Measurements from ENCODE around the gene DNER.
A peak's percentile ranks its signal among the peaks of the same experiment; 100 is the strongest.
"Not testable (repeated sequence)": the region's sequence is repeated elsewhere in the genome, so short reads cannot be mapped to it uniquely, and the experiment has no call there.

Gene DNER, protein sequence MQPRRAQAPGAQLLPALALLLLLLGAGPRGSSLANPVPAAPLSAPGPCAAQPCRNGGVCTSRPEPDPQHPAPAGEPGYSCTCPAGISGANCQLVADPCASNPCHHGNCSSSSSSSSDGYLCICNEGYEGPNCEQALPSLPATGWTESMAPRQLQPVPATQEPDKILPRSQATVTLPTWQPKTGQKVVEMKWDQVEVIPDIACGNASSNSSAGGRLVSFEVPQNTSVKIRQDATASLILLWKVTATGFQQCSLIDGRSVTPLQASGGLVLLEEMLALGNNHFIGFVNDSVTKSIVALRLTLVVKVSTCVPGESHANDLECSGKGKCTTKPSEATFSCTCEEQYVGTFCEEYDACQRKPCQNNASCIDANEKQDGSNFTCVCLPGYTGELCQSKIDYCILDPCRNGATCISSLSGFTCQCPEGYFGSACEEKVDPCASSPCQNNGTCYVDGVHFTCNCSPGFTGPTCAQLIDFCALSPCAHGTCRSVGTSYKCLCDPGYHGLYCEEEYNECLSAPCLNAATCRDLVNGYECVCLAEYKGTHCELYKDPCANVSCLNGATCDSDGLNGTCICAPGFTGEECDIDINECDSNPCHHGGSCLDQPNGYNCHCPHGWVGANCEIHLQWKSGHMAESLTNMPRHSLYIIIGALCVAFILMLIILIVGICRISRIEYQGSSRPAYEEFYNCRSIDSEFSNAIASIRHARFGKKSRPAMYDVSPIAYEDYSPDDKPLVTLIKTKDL

DNA sequence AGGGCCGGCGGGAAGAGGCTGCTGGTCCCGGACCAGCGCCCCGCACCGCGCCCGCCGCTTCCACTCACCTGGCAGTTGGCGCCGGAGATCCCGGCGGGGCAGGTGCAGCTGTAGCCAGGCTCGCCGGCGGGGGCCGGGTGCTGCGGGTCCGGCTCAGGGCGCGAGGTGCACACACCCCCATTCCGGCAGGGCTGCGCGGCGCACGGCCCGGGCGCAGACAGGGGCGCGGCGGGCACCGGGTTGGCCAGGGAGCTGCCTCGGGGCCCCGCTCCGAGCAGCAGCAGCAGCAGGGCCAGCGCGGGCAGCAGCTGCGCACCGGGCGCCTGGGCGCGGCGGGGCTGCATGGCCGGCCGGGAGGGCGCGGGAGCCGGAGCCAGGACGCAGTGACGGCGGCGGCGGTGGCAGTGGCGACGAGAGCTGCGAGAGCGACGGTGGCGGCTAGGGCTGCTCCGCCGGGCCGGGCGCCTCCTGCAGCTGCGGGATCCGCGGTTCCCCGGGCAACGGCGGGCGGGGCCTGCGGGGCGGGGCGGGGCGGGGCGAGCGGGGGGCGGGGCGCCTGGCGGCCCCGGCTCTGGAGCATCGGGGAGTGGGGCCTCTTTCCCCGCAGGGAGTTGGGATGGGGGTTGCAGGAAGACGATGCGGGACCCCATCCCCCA lies at the start of gene DNER:
TSS of gene DNER (minus strand) at position 476 of the 656 bp plus-strand sequence. CDS start at position 344, 132 bp downstream.
- DNase-seq: peak; percentile 42

- no peak for DNase-seq
Measured at GRCh38 chr2:229761663-229762062, 47.3 kb upstream of the DNER start.

GRCh38 chr2:229757462-229757861 lies 43.1 kb upstream of the DNER start:
- DNase-seq: not testable (repeated sequence)

- DNase-seq: no peak
Measured at GRCh38 chr2:229752970-229753729, 38.8 kb upstream of the DNER start.

DNA sequence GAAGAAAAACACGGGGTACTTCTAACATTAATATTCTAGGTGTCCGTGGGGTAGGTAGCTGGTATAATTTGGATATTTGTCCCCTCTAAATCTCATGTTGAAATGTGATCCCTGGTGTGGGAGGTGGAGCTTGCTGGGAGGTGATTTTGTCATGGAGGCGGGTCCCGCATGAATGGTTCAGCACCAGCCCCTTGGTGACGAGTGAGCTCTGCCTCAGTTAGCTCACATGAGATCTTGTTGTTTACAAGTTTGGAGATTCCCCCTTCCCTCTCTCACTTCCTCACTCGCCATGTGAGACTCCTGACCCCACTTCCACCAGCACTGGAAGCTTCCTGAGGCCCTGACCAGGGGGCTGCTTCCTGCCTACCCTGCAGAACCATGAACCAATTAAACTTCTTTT lies 35.4 kb upstream of the DNER start:
- DNase-seq: no peak

DNA sequence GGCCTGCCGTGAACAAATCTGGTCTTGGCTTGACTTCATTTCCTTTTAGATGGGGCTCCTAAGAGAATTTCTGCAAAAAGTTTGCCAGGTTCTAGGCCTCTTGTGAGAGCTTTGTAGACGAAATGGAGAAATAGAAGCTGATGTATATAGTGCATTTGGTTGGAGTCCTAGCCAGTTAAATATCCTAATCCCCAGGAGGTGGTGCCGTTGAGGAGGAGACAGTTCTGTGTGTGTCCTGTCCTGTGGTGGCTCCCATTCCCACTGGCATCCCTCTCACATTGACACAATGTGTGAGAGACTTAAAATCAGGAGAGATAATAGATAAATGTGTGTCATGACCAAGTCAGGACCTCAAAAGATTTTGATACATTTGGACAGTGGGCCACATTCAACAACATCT lies 34.6 kb upstream of the DNER start:
- no peak for DNase-seq

- DNase-seq: not testable (repeated sequence)
Measured at GRCh38 chr2:229742691-229743090, 28.3 kb upstream of the DNER start.

DNA sequence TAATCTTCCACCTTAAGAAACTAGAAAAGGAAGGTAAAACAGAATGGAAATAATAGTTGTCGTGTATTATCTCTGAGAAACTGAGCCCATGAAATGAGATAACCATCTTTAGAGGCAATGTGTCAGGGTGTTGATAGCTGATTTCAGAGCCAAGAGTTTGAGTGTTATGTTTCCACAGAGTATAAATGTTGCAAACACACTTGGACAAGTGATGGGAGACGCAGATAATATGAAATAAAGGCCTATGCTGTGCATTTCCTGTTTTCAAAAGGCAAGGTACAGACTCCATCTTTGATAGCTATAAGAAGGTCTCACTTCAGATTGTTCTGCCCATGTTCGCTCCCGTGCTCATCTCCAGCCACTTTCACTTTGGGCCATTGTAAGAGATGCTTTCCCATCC lies 25.9 kb upstream of the DNER start:
- DNase-seq: no peak

DNA sequence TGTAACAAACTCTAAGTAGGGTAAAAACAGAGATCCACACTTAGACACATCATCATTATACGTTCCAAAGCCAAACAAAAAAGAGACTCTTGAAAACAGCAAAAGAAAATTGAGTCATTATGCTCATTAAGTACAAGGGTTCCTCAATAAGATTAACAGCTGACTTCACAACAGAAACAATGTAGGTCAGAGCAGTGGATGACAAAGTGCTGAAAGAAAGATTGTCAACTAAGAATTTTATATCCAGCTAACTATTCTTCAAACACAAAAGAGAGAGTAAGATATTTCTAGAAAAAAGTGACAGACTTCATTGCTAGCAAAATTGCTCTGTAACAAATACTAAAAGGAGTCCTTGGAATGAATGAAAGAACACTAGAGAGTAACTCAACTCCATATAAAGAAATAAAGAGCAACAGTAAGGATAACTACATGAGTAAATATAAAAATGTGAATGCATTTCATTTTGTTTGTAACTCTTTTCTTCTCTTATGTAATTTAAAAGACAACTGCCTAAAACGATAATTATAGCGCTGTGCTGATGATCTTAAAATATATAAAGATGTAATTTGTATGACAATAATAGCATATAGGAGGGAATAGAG lies 23.8 kb upstream of the DNER start:
- DNase-seq: no peak

- DNase-seq: no peak
Measured at GRCh38 chr2:229734410-229734809, 20.1 kb upstream of the DNER start.

DNA sequence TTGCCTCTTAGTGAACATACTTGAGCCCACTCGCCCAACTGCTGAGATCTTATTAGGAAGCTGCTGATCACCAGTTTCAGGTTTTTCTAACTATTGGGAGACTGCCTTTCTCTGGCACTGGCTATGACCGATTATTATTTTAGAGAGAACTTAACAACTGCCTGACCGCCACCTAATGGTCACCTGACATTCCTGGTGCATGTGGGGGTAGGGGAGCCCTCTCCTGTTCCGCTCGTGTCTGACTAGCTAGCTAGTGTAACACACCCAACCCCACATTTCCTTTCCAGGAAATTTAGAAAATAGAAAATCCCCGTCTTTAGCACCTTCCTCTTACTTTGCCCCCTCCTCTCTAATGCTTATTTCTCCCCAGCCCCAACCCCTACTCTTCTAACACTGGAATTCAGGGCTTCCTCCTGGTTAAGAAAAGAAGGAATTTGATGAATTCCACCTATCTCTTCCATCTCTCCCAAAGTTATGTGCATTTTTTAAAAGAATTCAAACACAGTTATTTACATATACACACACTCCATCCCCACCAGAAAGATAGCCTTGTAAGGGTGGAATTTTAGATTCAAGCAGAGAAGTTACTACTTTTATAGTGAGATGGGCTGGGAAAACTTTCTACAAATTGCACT lies 19.4 kb upstream of the DNER start:
- no peak for DNase-seq

DNA sequence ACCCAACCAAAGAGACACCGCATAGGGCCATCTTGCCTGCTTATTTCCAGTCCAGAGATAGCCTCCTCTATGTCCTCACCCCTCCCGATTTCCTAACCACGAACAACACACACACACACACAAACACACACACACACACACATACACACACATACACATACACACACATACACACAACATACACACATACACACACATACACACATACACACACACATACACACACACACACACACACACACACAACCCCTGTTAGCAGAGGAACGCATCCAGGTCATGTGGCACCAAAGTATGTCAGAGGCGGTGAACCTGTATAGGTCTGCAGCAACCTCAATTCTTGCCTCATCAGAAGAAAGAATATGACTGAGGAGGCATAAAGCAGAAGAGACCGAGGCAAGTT lies 18.5 kb upstream of the DNER start:
- no peak for DNase-seq

- DNase-seq: no peak
Measured at GRCh38 chr2:229731916-229732315, 17.6 kb upstream of the DNER start.

DNA sequence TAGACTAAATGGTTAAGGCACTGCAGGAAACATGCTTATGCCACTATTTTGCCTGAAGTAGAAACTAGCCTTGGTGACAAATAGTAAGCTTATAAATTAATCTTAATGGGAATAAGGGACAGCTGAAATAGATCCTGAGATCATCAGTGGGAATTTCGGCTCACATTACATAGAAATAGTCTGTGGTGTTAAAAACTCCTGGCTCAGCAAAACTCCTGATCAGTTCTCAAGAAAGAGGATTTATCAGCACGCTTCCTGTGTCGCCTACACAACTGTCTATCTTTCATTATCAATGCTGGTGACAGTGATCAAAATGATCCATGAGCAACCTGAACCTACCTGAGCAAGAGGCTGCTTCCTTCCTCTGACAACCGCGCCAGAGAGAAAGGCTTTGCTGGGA lies 17.0 kb upstream of the DNER start:
- DNase-seq: no peak

DNA sequence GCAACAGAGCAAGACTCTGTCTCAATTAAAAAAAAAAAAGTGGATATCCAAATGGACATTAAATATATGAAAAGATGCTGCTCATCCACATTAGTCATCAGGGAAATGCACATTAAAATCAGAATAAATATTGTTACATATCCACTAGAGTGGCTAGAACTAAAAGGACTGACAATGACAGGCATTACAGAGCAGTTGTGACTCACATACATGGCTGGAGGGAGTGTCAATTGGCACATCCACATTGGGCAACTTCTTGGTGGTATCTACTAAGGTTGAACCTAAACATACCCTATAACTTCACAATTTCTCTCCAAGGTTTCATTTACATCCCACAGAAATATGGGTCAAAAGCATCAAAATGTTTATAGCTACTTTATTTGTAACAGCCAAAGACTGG lies 14.0 kb upstream of the DNER start:
- DNase-seq: no peak

GRCh38 chr2:229726643-229727042 lies 12.3 kb upstream of the DNER start:
- DNase-seq: no peak

- DNase-seq: no peak
Measured at GRCh38 chr2:229725716-229726574, 11.6 kb upstream of the DNER start.

- DNase-seq: not testable (repeated sequence)
Measured at GRCh38 chr2:229723192-229723591, 8.8 kb upstream of the DNER start.

- DNase-seq: no peak
Measured at GRCh38 chr2:229719926-229720647, 5.7 kb upstream of the DNER start.

DNA sequence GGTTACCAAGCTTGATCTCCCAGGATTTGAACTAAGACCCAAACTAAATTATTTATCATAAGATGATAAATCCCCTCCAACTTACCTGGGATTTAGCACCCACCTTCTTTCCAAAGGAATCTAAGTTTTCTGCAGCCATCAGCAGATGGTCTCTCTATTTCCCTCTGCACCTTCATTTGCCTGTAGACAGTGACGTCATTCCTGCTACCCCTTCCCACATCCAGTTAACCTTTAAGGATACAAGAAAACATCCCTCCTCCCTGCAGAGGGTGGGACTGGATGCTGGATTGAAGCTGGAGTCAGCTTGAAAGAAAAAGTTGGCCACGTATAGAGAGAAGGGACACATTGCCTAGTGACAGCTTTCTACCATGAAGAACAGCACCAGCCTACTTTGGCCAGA lies 3.7 kb upstream of the DNER start:
- DNase-seq: no peak

Measured in NCI-H2227 treated with DMSO at 0.1 percent for 48 hours (cell line).